GM18507 (cell line): ENCODE measurements around the gene ZKSCAN5.

Source experiments
- DNase-seq: peaks from one replicate; pipeline ENCODE4 v3.0.0; 2011; ENCODE audit warnings: low read depth; ENCODE audit not compliant: insufficient read length; ENCODE audit errors: extremely low spot score
- FAIRE-seq: peaks from 2 replicates; lab custom pipeline; 2011; peaks lifted over from hg19 to GRCh38; lab: Jason Lieb, UNC

The ZKSCAN5 gene

DNA sequence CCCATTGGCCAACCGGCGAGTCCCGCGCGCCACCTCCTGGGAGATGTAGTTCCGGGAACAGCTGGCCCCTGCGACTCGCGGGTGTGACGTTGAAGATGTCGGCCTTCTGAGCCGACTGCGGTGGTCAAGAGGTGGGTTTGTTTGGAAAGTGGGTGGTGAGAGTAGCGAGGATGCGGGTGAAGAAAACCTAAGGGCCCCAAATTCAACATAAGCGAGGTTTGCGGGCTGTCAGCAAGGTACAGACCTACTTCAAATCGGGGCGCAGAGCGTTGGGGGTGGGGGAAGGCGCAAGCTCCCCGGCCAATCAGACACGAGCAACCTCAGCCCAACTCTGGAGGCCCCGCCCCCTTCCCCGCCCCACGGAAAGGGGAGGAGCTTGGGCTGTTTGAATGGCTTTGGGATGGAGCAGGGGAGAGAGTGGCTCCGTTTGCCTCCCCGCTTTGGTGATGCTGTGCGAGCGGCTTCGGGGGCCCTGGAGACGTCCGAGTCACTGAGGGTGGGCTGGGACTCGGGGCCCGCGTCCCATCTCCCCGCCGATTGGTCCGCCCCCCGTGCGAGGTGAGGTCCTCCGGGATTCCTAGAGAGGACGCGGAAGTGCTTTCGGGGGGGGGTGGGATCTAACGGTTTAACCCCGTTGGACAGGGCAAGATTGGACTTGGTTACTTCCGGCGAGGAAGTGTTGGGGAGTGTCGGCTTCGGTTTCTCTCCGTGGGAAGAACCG, at the start of gene ZKSCAN5:
Gene ZKSCAN5 (plus strand): TSS at position 60 of the 721 bp plus-strand sequence. CDS start 1,383 bp downstream, outside the sequence.
- DNase-seq (peak; percentile 89), FAIRE-seq (peak; percentile 83)

DNA sequence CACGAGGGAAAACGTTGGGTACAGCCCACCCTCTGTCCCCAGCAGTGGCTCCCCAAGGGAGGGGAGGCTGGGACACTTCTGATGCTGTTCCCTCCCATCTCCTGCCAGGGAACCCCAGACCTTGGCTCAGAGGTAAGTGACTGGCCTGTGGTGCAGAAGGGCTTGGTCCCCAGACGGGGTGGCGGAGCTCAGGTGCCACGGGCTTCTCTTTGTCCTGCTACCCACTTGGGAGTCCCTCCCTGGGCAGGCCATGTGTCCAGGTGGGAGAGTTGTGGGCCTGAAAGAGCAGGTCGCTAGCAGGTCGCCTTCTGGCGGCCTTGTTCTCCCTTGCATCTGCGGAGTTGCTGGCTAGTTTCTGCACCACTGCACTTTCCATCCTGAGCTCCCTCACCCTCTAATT, 48.6 kb upstream of the ZKSCAN5 start:
- no peak for FAIRE-seq
- DNase-seq, result no peak

DNA sequence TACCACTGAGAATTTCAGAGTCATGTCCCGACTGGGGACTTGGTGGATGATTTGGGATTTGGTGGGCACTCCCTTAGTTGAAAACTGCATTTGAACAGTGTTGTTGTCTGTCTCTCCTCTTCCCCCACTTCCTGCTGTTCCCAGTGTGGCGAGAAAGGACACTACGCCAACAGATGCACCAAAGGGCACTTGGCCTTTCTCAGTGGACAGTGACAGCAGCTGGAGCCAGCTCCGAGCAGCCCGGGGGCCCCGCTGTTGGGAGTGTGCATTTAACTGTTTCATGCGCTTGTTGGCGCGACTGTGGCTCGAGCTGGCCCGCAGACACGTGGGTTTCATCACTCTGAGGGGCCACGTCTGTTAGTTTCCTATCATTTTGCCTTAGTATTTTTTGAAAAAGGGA, 48.2 kb upstream of the ZKSCAN5 start:
- DNase-seq, result no peak
- FAIRE-seq, result no peak

DNA sequence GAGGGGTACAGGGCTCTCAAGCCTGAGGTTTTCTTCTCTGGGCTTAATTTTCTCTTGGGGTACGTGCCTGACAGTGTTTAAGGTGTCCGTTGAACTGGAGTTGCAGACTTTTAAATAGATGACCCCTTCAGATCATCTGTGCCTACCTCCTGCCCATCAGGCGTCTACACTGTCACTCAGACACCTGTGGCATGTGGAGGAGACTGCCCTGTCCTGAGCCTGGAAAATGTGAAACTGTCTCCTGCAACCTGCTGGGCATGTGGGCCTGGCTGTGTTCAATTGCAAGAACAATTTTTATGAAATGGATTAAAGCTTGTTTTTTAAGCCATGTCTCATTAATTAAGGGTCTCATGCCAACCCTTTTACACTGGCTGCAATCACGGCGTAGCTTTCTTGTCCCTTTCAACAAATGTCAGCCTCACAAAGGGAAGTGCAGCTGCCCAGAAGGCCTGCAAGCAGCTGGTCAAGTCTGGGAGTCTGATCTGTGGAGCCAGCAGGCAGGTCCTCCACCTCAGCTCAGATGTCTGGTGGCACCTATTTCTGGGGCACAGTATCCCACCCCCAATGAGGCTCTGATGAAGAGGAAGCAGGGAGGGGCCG, 47.3 kb upstream of the ZKSCAN5 start:
- FAIRE-seq, result no peak
- DNase-seq, result no peak

DNA sequence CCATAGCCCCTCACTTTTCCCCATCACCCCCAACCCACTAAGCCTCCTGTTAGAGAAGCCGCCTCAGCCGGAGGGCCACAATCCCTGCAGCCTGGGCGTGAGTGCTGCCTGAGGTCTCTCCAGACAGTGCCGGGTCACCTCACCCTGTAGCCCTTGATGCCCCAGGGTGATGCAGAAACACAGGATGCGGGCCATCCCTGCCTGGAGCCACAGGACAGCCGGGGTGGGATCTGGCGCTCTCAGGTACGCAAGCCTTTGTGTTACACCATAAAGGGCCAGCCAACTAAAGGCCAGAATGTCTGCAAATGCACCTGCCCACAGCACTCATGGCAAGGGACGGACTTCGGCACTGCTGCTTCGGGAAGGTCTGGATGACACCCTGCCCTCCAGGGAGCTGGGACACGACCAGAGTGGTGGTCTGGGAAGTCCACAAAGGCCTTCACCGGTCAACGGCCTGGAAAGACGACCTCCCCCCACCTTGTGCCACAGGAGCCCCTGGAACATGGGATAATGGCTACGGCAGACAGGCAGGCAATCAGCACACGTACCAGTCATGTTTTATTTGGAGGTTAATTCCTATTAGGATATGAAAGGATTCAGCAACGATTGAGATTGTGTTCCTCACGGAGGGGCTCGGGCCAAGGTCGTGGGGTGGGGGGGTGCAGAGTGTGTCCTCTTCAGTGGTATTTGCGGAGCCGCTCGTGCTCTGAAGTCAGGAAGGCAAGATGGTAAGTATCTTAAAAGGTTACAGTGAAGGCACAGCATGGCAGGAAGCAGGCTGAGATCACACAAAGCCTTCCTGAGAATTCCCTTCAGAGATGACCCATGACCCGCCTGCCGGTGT, 46.6 kb upstream of the ZKSCAN5 start:
- DNase-seq (no peak), FAIRE-seq (no peak)

DNA sequence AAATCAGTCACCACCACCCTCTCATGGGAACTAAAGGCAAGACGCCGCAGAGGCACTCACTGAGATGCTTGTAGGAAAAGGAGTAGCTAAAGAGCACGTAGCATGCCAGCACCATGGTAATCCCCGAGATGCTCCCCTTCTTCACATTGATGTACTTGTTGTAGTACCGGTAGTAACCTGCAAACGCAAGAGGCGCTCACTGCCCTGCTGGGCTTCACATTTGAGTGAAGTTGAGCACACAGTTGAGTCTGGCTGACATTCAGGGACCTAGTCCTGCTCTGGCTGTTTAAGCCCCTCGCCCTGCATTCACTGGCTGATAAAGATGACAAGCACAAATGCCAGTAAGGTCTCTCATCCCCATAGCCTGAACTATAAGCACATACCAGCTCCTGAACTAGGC, 45.4 kb upstream of the ZKSCAN5 start:
- no peak for DNase-seq

DNA sequence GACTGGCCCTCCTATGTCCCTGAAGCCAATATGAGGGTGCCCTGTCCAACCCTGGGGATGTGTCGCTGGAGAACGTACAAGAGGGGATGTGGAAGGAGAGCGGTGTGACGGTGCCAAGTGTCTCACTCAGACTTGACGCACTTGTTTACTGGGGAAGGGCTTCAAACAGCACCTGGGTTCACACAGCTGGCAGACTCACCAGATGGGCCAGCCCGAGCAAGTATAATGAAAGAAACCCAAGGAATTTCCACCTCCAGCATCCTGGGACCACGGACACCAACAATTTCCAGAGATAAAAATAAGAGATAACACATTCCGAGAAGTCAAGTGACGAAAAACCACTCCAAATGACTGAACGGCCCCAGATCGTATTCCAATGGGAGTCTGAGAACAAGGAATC, 43.8 kb upstream of the ZKSCAN5 start:
- FAIRE-seq (no peak), DNase-seq (no peak)

More for the DNA sequence above, 45.4 kb upstream of the ZKSCAN5 start:
- FAIRE-seq, result no peak

DNA sequence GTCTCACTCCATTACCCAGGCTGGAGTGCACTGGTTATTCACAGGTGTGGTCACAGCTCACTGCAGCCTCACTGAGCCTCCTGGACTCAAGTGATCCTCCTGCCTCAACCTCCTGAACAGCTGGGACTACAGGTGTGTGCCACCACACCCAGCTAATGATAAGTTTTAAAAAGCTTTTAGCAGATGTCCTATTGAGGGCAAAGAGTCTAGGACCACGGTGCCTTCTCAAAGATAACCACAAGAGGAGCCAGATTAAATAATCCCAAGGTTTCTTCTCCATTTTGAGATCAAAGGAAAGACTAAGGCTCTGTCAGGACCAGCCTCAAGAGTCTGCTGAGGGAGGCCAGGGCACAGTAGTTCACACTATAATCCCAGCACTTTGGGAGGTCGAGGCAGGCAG, 43.2 kb upstream of the ZKSCAN5 start:
- no peak for FAIRE-seq
- DNase-seq, result no peak

DNA sequence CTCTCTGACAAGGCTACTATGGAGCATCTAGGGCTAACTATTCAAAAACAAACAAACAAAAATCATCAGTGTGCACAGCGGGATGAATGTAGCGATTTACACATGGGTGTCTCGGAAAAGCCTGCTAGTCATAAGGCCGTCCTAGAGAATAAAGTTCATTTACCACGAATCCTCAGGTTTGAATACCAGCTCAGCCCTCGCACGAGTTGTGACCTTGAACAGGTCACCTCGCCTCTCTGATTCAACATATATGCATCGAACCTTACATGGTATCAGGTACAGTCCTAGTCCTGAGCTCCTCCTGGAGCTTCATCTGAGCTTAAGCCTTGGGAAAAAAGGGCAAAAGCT, 39.1 kb upstream of the ZKSCAN5 start:
- FAIRE-seq, result no peak

DNA sequence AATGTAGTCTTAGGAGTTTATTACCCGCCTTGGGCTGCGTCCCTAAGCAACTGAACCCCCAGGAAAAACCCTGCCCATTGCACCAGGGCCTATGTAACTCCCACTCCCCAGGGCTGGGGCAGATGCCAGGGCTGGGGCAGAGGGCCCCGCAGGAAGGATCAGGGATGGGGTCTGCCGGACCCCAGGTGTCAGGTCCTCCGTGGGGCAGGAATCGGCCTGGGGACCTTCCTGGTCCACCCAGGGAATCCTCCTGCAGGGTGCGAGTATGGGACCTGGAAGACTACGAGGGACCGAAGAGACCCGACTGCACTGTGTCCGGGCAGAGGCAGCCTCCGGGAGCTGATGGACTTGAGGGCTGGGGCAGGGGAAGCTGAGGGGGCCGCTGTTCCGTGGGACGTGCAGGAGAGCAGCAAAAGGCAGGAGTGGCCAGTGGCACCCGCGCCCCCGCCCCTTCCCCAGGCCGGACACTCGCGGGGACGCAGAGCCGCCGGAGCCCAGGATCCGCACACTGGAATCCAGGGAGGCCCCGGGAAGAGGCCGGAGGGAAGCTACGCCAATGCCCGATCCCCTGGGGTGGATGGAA, 36.0 kb upstream of the ZKSCAN5 start:
- DNase-seq (no peak), FAIRE-seq (no peak)

More for the DNA sequence above, 39.1 kb upstream of the ZKSCAN5 start:
- DNase-seq, result no peak

DNA sequence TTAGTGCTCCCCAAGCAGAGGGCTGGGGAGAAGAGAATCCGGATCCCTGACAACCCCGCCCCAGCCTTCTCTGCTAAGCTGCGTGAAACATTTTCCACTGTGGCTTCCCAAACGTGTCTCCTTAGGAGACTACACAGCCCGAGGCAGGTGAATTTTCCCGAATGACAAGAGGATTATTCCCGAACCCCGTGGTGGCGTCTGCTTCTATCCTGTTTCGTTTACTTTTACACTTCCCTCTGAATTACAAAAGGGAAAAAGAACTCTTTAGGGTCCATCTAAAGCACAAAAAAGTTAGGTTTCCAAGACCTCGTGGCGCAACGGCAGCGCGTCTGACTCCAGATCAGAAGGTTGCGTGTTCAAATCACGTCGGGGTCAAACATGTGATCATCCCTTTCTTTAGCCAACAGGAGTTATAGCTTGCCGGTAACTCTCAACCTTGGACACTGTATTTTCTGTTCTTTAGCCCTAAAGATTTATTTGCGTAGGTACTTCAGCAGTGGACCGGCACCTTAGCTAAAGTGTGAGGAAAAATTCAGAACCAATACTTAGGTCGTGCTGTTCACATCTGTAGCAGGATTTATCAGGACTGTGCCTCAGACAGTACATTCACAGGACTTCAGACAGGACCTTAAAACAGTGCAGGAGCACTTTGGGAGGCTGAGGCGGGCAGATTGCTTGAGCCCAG, 34.9 kb upstream of the ZKSCAN5 start:
- DNase-seq (no peak), FAIRE-seq (no peak)

DNA sequence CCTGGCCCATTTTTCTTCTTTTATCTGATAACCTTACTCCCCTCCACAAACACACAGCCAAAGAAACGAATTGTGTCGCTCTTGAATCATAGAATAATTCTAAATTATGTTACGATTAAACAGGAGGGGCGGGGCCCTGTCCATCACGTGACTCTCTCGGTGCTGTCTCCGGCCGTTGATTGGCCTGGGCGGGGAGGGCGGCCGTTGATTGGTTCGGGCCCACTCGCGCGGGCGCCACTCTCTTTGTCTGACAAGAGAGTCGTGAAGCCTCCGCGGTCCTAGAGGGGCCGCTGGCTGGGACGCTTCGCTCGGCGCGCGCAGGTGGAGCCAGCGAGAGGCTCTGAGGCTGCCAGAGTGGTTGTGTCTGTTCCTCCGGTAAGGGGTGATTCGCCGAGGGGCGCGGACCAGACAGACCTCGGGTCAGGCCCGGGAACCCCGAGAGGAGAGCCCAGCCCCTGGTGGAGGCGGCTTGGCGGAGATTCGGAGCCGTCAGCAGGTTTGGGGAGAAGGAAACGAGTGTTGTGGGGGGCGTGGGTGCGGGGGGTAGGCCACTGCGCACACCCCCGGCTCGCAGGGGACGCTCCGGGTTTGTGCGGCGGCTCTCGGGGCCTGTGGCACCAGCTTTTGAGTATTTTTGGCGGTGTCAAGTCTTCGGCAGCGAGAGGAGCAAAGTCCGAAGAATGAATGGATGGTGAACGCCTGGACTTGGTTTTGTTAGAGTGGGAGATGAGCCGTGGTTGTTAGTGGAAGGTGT, 31.7 kb upstream of the ZKSCAN5 start, which contains the start of gene ZNF789:
Gene ZNF789 (plus strand): TSS at position 330 of the 754 bp plus-strand sequence. CDS start 3,567 bp downstream, outside the sequence.
- DNase-seq (peak; percentile 95), FAIRE-seq (peak; percentile 98)

DNA sequence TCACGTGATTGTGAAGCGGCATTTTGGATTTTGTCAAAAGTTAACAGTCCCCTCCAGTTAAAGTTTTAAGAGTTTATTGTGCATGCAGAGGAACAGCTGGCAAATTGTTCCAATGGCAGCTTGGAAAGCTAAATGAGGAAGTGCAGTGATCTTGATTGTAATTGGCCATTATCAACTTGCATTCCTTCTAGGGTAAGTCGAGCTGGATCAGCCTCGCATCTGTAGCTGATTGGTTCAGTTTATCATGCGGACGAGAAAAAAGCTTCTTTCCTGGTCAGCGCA, 31.2 kb upstream of the ZKSCAN5 start:
- peak; percentile 39 for DNase-seq
- peak; percentile 67 for FAIRE-seq

DNA sequence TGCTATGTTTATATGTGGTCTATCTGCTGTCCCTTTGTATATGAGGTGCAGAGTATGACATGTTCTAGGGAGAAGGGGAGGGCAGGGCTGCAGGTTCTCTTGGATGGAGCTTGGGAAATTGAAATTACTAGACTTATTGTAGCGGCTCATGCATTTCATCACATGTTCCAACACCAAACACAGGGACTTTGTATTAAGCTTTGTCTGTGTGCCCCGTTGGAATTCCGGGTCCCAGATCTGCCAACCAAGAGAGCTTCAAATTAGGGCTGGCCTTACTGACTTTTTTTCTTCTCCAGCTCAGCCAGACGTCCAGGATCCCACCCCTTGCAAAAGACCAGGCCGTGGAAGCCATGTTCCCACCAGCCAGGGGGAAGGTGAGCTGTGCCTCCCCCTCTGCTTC, 28.4 kb upstream of the ZKSCAN5 start:
- no peak for FAIRE-seq
- no peak for DNase-seq

DNA sequence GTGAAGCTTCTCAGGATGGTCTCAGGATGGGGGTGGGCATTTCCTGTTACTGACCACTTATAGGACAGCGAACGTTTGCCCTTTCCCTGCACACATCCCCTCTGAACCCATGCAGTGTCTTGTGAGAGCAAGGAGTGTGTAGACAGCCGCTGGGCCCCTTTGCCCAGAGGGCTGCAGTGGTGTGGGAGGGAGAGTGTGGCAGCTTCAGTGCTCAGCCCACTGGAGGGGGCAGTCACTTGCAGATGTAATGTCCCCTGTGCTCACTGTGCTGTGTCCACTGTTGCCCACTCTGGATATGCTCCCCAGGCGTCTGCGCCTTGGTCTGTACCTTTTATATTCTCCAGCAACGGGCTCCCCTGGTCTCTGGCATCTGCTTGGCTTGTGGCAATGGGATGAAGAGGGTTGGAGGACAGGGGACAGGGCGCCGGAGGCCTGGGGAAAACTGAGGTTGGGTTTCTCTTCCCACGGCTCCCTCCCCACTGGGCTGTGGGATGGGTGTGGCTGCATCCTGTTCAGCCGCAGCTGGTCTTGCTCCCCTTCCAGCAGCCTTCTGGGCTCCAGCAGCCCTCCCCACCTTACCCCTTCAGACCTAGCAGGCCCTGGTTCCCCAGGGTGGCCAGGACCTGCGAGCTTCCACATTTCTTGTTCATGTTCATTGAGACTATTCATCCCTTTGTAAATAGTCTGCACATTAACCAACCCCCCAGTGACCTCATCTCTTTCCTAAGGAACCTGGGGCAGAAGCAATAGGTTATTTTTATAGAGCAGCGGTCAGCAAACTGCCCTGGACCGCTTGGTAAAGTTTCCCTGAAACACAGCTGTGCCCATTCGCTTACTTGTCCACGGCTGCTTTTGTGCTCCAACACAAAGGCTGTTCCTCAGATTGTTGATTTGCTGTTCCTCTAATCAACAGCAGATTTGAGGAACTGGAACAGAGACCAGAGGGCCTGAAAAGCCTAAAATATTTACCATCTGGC, 25.7 kb upstream of the ZKSCAN5 start:
- DNase-seq (no peak), FAIRE-seq (no peak)

DNA sequence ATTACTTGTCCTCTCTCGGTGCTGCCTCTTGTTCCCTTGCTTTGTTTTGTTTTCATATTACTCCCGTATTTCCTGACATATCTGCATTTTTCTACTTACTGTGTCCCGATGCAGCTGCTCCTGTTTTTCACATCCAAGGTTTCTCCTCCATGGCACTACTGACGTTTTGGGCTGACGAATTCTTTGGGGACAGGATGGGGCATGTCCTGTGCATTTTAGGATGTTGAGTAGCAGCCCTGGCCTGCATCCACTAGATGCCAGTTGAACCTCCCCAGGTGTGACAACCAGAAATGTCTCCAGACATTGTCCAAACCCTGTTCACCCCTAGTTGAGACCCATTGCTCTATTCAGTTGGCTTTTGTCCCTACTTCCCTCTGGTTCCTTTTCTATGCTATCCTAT, 19.4 kb upstream of the ZKSCAN5 start:
- FAIRE-seq (no peak), DNase-seq (no peak)

DNA sequence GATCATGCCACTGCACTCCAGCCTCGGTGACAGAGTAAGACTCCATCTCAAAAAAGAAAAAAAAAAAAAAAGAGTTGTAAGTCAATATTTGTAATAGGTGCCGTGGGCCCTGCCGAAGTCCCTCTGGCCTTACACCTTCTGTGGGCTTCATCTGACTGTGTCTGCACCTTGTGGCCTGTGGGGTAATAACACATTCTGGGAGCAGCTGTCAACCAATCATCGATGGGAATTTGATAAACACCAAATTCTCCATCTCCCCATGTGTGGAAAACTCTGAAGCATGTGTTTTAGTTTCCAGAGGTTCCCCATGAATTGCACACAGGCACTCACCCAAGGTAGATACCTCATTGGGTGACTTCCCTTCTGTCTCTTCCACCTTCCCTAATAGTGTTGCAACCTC, 15.2 kb upstream of the ZKSCAN5 start:
- FAIRE-seq, result no peak
- DNase-seq, result no peak

DNA sequence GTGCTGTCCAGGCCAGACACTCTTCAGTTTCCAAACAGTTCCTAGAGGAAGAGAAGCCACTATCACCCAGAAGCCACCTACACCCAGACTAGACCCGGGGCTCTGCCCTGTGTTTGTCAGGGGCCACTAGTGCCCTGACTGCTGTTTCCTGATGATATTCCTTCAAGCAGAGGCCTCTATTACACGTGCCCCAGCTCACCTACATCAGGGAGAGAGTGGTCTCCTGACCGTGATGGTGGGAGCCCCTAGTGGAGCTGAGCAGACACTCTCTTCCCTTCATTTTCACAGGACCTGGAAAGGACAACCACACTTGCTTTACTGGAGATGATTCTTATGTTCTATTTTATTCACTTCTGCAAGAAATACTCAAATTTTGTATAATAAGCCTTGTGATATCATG, 13.6 kb upstream of the ZKSCAN5 start:
- DNase-seq, result no peak
- FAIRE-seq, result no peak
